ENCODE measurements around the gene THSD1.

The THSD1 gene

DNA sequence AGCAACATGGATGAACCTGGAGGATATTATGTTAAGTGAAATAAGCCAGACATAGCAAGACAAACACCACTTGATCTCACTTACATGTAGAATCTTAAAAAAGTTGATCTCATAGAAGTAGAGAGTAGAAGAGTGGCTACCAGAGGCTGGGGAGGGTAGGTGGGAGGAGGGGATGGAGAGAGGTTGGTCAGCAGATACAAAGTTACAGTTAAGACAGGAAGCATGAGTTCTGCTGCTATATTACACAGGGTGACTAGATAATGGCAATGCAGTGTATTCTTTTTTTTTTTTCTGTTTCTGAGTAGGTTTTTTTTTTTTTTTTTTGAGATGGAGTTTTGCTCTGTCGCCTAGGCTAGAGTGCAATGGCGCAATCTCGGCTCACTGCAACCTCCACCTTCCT lies 15.2 kb upstream of the THSD1 start:
- no peak overlapping the region for H3K4ac ChIP-seq (ENCODE audit: low read depth in 1 of 2, low read length in 2 of 2)
- no peak overlapping the region for H2AFZ ChIP-seq (ENCODE audit: low read depth, low read length)
- H2BK120ac ChIP-seq (ENCODE audit: low read depth, low read length): no peak overlapping the region
- peaks cover 3% of the 10 kb centered on the region for H3K79me1 ChIP-seq (replicated peaks; ENCODE audit: low read length, poor library complexity, severe bottlenecking)
- no peak overlapping the region for H4K8ac ChIP-seq (ENCODE audit: low read length)
- no peak overlapping the region for H2BK15ac ChIP-seq (ENCODE audit: low read depth, poor library complexity, severe bottlenecking)
- H3K9me3 ChIP-seq (ENCODE audit: control insufficient read depth, low read length): no peaks in the 10 kb centered on the region
- no peaks in the 10 kb centered on the region for H3K27me3 ChIP-seq (ENCODE audit: control insufficient read depth in 1 of 2, insufficient read depth in 1 of 2, low read length in 2 of 2)
- no peak overlapping the region for H4K91ac ChIP-seq (ENCODE audit: low read length)
- no peak overlapping the region for H3K4me3 ChIP-seq (ENCODE audit: insufficient read depth in 1 of 2, low read depth in 1 of 2, low read length in 2 of 2)
- no peak overlapping the region for H3K14ac ChIP-seq (ENCODE audit: low read length in 2 of 2)
- H2BK12ac ChIP-seq (ENCODE audit: low read length in 2 of 2): no peak overlapping the region
- no peak overlapping the region for H2BK5ac ChIP-seq (ENCODE audit: low read depth, low read length, poor library complexity, severe bottlenecking)
- H3K9ac ChIP-seq (ENCODE audit: low read length): no peak overlapping the region
- no peak overlapping the region for H2AK5ac ChIP-seq (ENCODE audit: low read length, severe bottlenecking)
- H3K4me1 ChIP-seq (ENCODE audit: control insufficient read depth, insufficient read depth, low read depth, low read length): no peaks in the 10 kb centered on the region
- H3K27ac ChIP-seq (ENCODE audit: low read length, poor library complexity, severe bottlenecking): no peak overlapping the region
- DNase-seq: no peak
- no peak overlapping the region for H3K18ac ChIP-seq (ENCODE audit: low read depth in 1 of 2, low read length in 2 of 2)
- peaks cover 9 to 83% of the 10 kb centered on the region in 2 experiments for H3K36me3 ChIP-seq (ENCODE audit: control insufficient read depth in 1 of 2, insufficient read depth in 2 of 2, low read depth in 1 of 2, low read length in 2 of 2)
- no peak overlapping the region for H3K23ac ChIP-seq (ENCODE audit: low read length in 2 of 2)
- H3K4me2 ChIP-seq (ENCODE audit: low read length, poor library complexity, severe bottlenecking): no peak overlapping the region
- WGBS: no CpG with 5 or more reads among the region's 3 CpGs

- Histone ChIP-seq H3K9me3 (ENCODE audit: control insufficient read depth, low read length) (no peaks in the 10 kb centered on the region), H4K8ac (ENCODE audit: low read length) (no peak overlapping the region), H3K79me1 (replicated peaks; ENCODE audit: low read length, poor library complexity, severe bottlenecking) (peaks cover 4% of the 10 kb centered on the region), H2BK120ac (ENCODE audit: low read depth, low read length) (no peak overlapping the region), H4K91ac (ENCODE audit: low read length) (no peak overlapping the region), H3K27ac (ENCODE audit: low read length, poor library complexity, severe bottlenecking) (no peak overlapping the region), H3K4me3 (ENCODE audit: insufficient read depth in 1 of 2, low read depth in 1 of 2, low read length in 2 of 2) (no peak overlapping the region), H3K27me3 (ENCODE audit: control insufficient read depth in 1 of 2, insufficient read depth in 1 of 2, low read length in 2 of 2) (no peaks in the 10 kb centered on the region), H2AFZ (ENCODE audit: low read depth, low read length) (no peak overlapping the region), H2BK5ac (ENCODE audit: low read depth, low read length, poor library complexity, severe bottlenecking) (no peak overlapping the region), H3K4me2 (ENCODE audit: low read length, poor library complexity, severe bottlenecking) (no peak overlapping the region), H3K14ac (ENCODE audit: low read length in 2 of 2) (no peak overlapping the region), H3K18ac (ENCODE audit: low read depth in 1 of 2, low read length in 2 of 2) (no peak overlapping the region), H3K36me3 (ENCODE audit: control insufficient read depth in 1 of 2, insufficient read depth in 2 of 2, low read depth in 1 of 2, low read length in 2 of 2) (peaks cover 3 to 82% of the 10 kb centered on the region in 2 experiments), H3K23ac (ENCODE audit: low read length in 2 of 2) (no peak overlapping the region), H2BK12ac (ENCODE audit: low read length in 2 of 2) (no peak overlapping the region), H2AK5ac (ENCODE audit: low read length, severe bottlenecking) (no peak overlapping the region), H3K4ac (ENCODE audit: low read depth in 1 of 2, low read length in 2 of 2) (no peak overlapping the region), H2BK15ac (ENCODE audit: low read depth, poor library complexity, severe bottlenecking) (no peak overlapping the region), H3K9ac (ENCODE audit: low read length) (no peak overlapping the region), H3K4me1 (ENCODE audit: control insufficient read depth, insufficient read depth, low read depth, low read length) (peaks cover 5% of the 10 kb centered on the region)
- no CpG with 5 or more reads among the region's 1 CpG for WGBS
- DNase-seq: no peak
Observed at GRCh38 chr13:52419080-52419479, 13.1 kb upstream of the THSD1 start.

DNA sequence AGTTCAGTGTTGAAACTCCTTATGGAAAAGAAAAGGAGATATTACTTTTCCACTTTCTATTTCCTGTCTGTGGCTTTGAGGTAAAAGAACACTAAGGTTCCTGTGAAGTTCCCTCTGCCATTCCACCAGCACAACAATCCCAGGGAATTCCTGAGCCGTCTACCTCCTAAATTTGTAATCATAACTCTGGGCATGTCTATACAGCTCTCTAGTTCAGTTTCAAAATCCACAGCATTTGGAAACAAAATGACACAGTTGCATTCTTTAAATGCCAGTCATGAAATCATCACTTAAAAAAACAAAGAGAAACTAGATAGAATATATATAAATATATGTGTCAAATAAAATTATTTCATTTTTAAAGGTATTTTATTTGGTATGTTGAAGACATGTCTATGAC lies 9.0 kb upstream of the THSD1 start:
- H3K9ac ChIP-seq (ENCODE audit: low read length): peak overlapping the region; percentile 67
- no peak overlapping the region for H3K23ac ChIP-seq (ENCODE audit: low read length in 2 of 2)
- H3K79me1 ChIP-seq (replicated peaks; ENCODE audit: low read length, poor library complexity, severe bottlenecking): peaks cover 6% of the 10 kb centered on the region
- no peak overlapping the region for H2BK5ac ChIP-seq (ENCODE audit: low read depth, low read length, poor library complexity, severe bottlenecking)
- peaks cover 0 to 65% of the 10 kb centered on the region in 2 experiments for H3K36me3 ChIP-seq (ENCODE audit: control insufficient read depth in 1 of 2, insufficient read depth in 2 of 2, low read depth in 1 of 2, low read length in 2 of 2)
- DNase-seq: peak; percentile 34
- H3K4me1 ChIP-seq (ENCODE audit: control insufficient read depth, insufficient read depth, low read depth, low read length): peaks cover 9% of the 10 kb centered on the region
- H4K91ac ChIP-seq (ENCODE audit: low read length): no peak overlapping the region
- H3K14ac ChIP-seq (ENCODE audit: low read length in 2 of 2): no peak overlapping the region
- no peaks in the 10 kb centered on the region for H3K9me3 ChIP-seq (ENCODE audit: control insufficient read depth, low read length)
- no peak overlapping the region for H2AK5ac ChIP-seq (ENCODE audit: low read length, severe bottlenecking)
- WGBS: 57% methylated on average over 1 of the region's 1 CpG
- H2AFZ ChIP-seq (ENCODE audit: low read depth, low read length): no peak overlapping the region
- H3K4me2 ChIP-seq (ENCODE audit: low read length, poor library complexity, severe bottlenecking): no peak overlapping the region
- H3K27ac ChIP-seq (ENCODE audit: low read length, poor library complexity, severe bottlenecking): peak overlapping the region; percentile 84
- no peak overlapping the region for H2BK120ac ChIP-seq (ENCODE audit: low read depth, low read length)
- H2BK15ac ChIP-seq (ENCODE audit: low read depth, poor library complexity, severe bottlenecking): no peak overlapping the region
- no peak overlapping the region for H3K4ac ChIP-seq (ENCODE audit: low read depth in 1 of 2, low read length in 2 of 2)
- no peak overlapping the region for H2BK12ac ChIP-seq (ENCODE audit: low read length in 2 of 2)
- H4K8ac ChIP-seq (ENCODE audit: low read length): peak overlapping the region; percentile 64
- H3K4me3 ChIP-seq (ENCODE audit: insufficient read depth in 1 of 2, low read depth in 1 of 2, low read length in 2 of 2): peak overlapping the region in 1 of 2 experiments; percentile 4
- no peak overlapping the region for H3K18ac ChIP-seq (ENCODE audit: low read depth in 1 of 2, low read length in 2 of 2)
- no peaks in the 10 kb centered on the region for H3K27me3 ChIP-seq (ENCODE audit: control insufficient read depth in 1 of 2, insufficient read depth in 1 of 2, low read length in 2 of 2)

DNA sequence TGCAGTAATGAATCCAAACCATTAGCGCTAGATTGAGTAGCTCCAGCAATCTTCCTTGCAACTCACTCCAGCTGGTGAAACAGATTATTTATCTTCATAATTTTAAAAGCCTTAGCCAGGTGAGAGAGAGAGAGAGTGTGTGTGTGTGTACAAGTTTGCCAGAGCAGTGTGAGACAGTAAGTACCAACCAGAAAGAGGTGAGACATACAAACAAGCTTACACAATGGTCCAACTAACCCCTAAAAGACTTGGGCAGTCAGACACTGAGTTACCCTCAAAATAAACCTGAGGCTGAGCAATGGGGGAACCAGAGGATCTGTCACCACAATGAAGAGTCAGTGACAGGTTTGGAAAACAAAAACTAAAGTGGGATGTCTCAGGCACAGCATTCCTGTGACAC lies 8.1 kb upstream of the THSD1 start:
- no peak overlapping the region for H3K4me2 ChIP-seq (ENCODE audit: low read length, poor library complexity, severe bottlenecking)
- peak overlapping the region in 1 of 2 experiments; percentile 3 for H2BK12ac ChIP-seq (ENCODE audit: low read length in 2 of 2)
- H4K91ac ChIP-seq (ENCODE audit: low read length): no peak overlapping the region
- no peak overlapping the region for H3K23ac ChIP-seq (ENCODE audit: low read length in 2 of 2)
- H2BK5ac ChIP-seq (ENCODE audit: low read depth, low read length, poor library complexity, severe bottlenecking): peak overlapping the region; percentile 98
- no peak overlapping the region for H3K14ac ChIP-seq (ENCODE audit: low read length in 2 of 2)
- H2AK5ac ChIP-seq (ENCODE audit: low read length, severe bottlenecking): peak overlapping the region; percentile 85
- peak overlapping the region; percentile 84 for H3K27ac ChIP-seq (ENCODE audit: low read length, poor library complexity, severe bottlenecking)
- no peak overlapping the region for H3K4ac ChIP-seq (ENCODE audit: low read depth in 1 of 2, low read length in 2 of 2)
- H3K36me3 ChIP-seq (ENCODE audit: control insufficient read depth in 1 of 2, insufficient read depth in 2 of 2, low read depth in 1 of 2, low read length in 2 of 2): peaks cover 4 to 57% of the 10 kb centered on the region in 2 experiments
- peak overlapping the region; percentile 67 for H3K9ac ChIP-seq (ENCODE audit: low read length)
- H3K9me3 ChIP-seq (ENCODE audit: control insufficient read depth, low read length): no peaks in the 10 kb centered on the region
- H3K4me1 ChIP-seq (ENCODE audit: control insufficient read depth, insufficient read depth, low read depth, low read length): peaks cover 10% of the 10 kb centered on the region
- no peak overlapping the region for H2BK15ac ChIP-seq (ENCODE audit: low read depth, poor library complexity, severe bottlenecking)
- H3K79me1 ChIP-seq (replicated peaks; ENCODE audit: low read length, poor library complexity, severe bottlenecking): peaks cover 7% of the 10 kb centered on the region
- H3K18ac ChIP-seq (ENCODE audit: low read depth in 1 of 2, low read length in 2 of 2): no peak overlapping the region
- no peak for DNase-seq
- no CpG with 5 or more reads among the region's 1 CpG for WGBS
- H3K4me3 ChIP-seq (ENCODE audit: insufficient read depth in 1 of 2, low read depth in 1 of 2, low read length in 2 of 2): peak overlapping the region in 1 of 2 experiments; percentile 4
- H3K27me3 ChIP-seq (ENCODE audit: control insufficient read depth in 1 of 2, insufficient read depth in 1 of 2, low read length in 2 of 2): no peaks in the 10 kb centered on the region
- no peak overlapping the region for H2BK120ac ChIP-seq (ENCODE audit: low read depth, low read length)
- H2AFZ ChIP-seq (ENCODE audit: low read depth, low read length): no peak overlapping the region
- H4K8ac ChIP-seq (ENCODE audit: low read length): peak overlapping the region; percentile 7

Data from mesenchymal stem cell (in vitro differentiated cells and primary cell).